IPS-18a (cell line): ENCODE measurements around the gene AASDH.

Experiments used
- H3K27ac ChIP-seq: one replicate; pipeline ENCODE4 v1.5.1; 2013; ENCODE audit warnings: low read length
- H3K27me3 ChIP-seq: one replicate; pipeline ENCODE4 v1.6.1; 2013; ENCODE audit warnings: mild to moderate bottlenecking, low read length; ENCODE audit not compliant: control insufficient read depth, insufficient read depth
- H3K36me3 ChIP-seq: one replicate; pipeline ENCODE4 v1.6.1; 2013; ENCODE audit warnings: low read depth, low read length; ENCODE audit not compliant: control insufficient read depth
- H3K4me1 ChIP-seq: one replicate; pipeline ENCODE4 v1.6.1; 2013; ENCODE audit warnings: low read depth, low read length; ENCODE audit not compliant: control insufficient read depth
- H3K4me3 ChIP-seq: one replicate; pipeline ENCODE4 v1.5.1; 2013; ENCODE audit warnings: low read length
- H3K9ac ChIP-seq: one replicate; pipeline ENCODE4 v1.6.1; 2013; ENCODE audit warnings: mild to moderate bottlenecking, low read length, moderate library complexity
- H3K9me3 ChIP-seq: one replicate; pipeline ENCODE4 v1.6.1; 2013; ENCODE audit warnings: low read depth, low read length; ENCODE audit not compliant: control insufficient read depth

Gene AASDH

GRCh38 chr4:56298236-56298635, 89.1 kb downstream of the AASDH start:
- no peaks in the 10 kb centered on the region for H3K9me3 ChIP-seq
- no peaks in the 10 kb centered on the region for H3K27me3 ChIP-seq
- H3K27ac ChIP-seq, result no peak overlapping the region
- no peak overlapping the region for H3K4me3 ChIP-seq
- no peaks in the 10 kb centered on the region for H3K36me3 ChIP-seq
- H3K4me1 ChIP-seq, result peaks cover 4% of the 10 kb centered on the region
- H3K9ac ChIP-seq, result no peak overlapping the region

- no peaks in the 10 kb centered on the region for H3K36me3 ChIP-seq
- H3K4me1 ChIP-seq, result peaks cover 4% of the 10 kb centered on the region
- no peaks in the 10 kb centered on the region for H3K27me3 ChIP-seq
- H3K27ac ChIP-seq, result no peak overlapping the region
- no peak overlapping the region for H3K4me3 ChIP-seq
- no peaks in the 10 kb centered on the region for H3K9me3 ChIP-seq
- H3K9ac ChIP-seq, result no peak overlapping the region
Observed at GRCh38 chr4:56297776-56298175, 89.5 kb downstream of the AASDH start.

- Histone ChIP-seq H3K4me3 (no peak overlapping the region), H3K36me3 (no peaks in the 10 kb centered on the region), H3K4me1 (peaks cover 4% of the 10 kb centered on the region), H3K27me3 (no peaks in the 10 kb centered on the region), H3K9me3 (no peaks in the 10 kb centered on the region), H3K27ac (no peak overlapping the region), H3K9ac (no peak overlapping the region)
Observed at GRCh38 chr4:56296526-56296925, 90.8 kb downstream of the AASDH start.

GRCh38 chr4:56293121-56293520, 94.2 kb downstream of the AASDH start:
- Histone ChIP-seq H3K9me3 (no peaks in the 10 kb centered on the region), H3K36me3 (no peaks in the 10 kb centered on the region), H3K4me1 (peaks cover 4% of the 10 kb centered on the region), H3K27ac (no peak overlapping the region), H3K4me3 (no peak overlapping the region), H3K27me3 (no peaks in the 10 kb centered on the region), H3K9ac (no peak overlapping the region)

GRCh38 chr4:56289934-56290333, 97.4 kb downstream of the AASDH start:
- no peaks in the 10 kb centered on the region for H3K36me3 ChIP-seq
- H3K4me1 ChIP-seq, result no peaks in the 10 kb centered on the region
- no peaks in the 10 kb centered on the region for H3K9me3 ChIP-seq
- H3K9ac ChIP-seq, result no peak overlapping the region
- H3K27ac ChIP-seq, result no peak overlapping the region
- H3K27me3 ChIP-seq, result no peaks in the 10 kb centered on the region
- H3K4me3 ChIP-seq, result no peak overlapping the region

GRCh38 chr4:56288663-56289062, 98.6 kb downstream of the AASDH start:
- Histone ChIP-seq H3K27ac (no peak overlapping the region), H3K4me1 (no peaks in the 10 kb centered on the region), H3K9ac (no peak overlapping the region), H3K27me3 (no peaks in the 10 kb centered on the region), H3K9me3 (no peaks in the 10 kb centered on the region), H3K36me3 (no peaks in the 10 kb centered on the region), H3K4me3 (no peak overlapping the region)
